CD14-positive monocyte (primary cell): ENCODE data around the gene SLC25A25. TPM values are rescaled to one million over a fixed set of nuclear protein-coding genes. Genes with fewer than 3 reads are reported as not detected.

ENCODE experiments used
- DNase-seq, 3 donors: peaks; one replicate each; pipeline ENCODE4 v3.0.0-alpha.2; 2011 to 2022
- H2AFZ ChIP-seq: 2 replicates; pipeline ENCODE4 v1.6.0; 2012; ENCODE audit warnings: mild to moderate bottlenecking, low read depth, low read length, inconsistent platforms; ENCODE audit not compliant: insufficient read depth, poor library complexity, severe bottlenecking
- H3K27ac ChIP-seq, 2 donors: 1 replicate in 1 of 2; 2 replicates in 1 of 2; pipeline ENCODE4 v1.5.1; 2012 to 2013; ENCODE audit warnings: low read length in 2 of 2, control low read depth in 1 of 2, inconsistent platforms in 1 of 2, low read depth in 1 of 2, mild to moderate bottlenecking in 1 of 2
- H3K27me3 ChIP-seq, 2 donors: one replicate each; pipeline versions ENCODE4 v1.6.0 to v1.6.1; 2011 to 2013; ENCODE audit warnings: low read length in 2 of 2; ENCODE audit not compliant: control insufficient read depth in 2 of 2, insufficient read depth in 2 of 2
- H3K36me3 ChIP-seq, 2 donors: replicated peaks in 1 of 2; 1 replicate in 1 of 2; 2 replicates in 1 of 2; pipeline versions ENCODE4 v1.5.1 to v1.6.1; 2012 to 2013; ENCODE audit warnings: low read length in 2 of 2, control low read depth in 1 of 2, inconsistent platforms in 1 of 2, mild to moderate bottlenecking in 1 of 2; ENCODE audit not compliant: insufficient read depth in 2 of 2, control insufficient read depth in 1 of 2
- H3K4me1 ChIP-seq, 2 donors: 1 replicate in 1 of 2; 2 replicates in 1 of 2; pipeline versions ENCODE4 v1.5.1 to v1.6.1; 2012 to 2013; ENCODE audit warnings: low read length in 2 of 2, control low read depth in 1 of 2, inconsistent platforms in 1 of 2, mild to moderate bottlenecking in 1 of 2, moderate library complexity in 1 of 2; ENCODE audit not compliant: insufficient read depth in 2 of 2, control insufficient read depth in 1 of 2
- H3K4me2 ChIP-seq: replicated peaks from 2 replicates; pipeline ENCODE3; 2012; ENCODE audit warnings: low read length, moderate library complexity, mild to moderate bottlenecking; ENCODE audit not compliant: poor library complexity, severe bottlenecking; ENCODE audit errors: extremely low read depth
- H3K4me3 ChIP-seq, 3 experiments: fragments of 200-600 bp in 1 of 3; sonication (generic) in 1 of 3; replicated peaks in 1 of 3; 1 replicate in 2 of 3; 2 replicates in 1 of 3; pipeline ENCODE4 v1.5.1; 2011 to 2013; ENCODE audit warnings: low read length in 3 of 3, mild to moderate bottlenecking in 3 of 3, control low read depth in 2 of 3, low read depth in 2 of 3, inconsistent platforms in 1 of 3, moderate library complexity in 1 of 3
- H3K79me2 ChIP-seq: 2 replicates; pipeline ENCODE4 v1.6.0; 2012; ENCODE audit warnings: mild to moderate bottlenecking, control low read depth, inconsistent platforms, low read length, moderate library complexity; ENCODE audit not compliant: insufficient read depth
- H3K9ac ChIP-seq: 2 replicates; pipeline ENCODE4 v1.6.0; 2017; ENCODE audit warnings: low read length, mild to moderate bottlenecking; ENCODE audit not compliant: insufficient read depth, poor library complexity, severe bottlenecking
- H3K9me3 ChIP-seq, 2 donors: replicated peaks in 1 of 2; 1 replicate in 1 of 2; 2 replicates in 1 of 2; pipeline versions ENCODE4 v1.5.1 to v1.6.1; 2012 to 2013; ENCODE audit warnings: low read length in 2 of 2, control low read depth in 1 of 2; ENCODE audit not compliant: control insufficient read depth in 1 of 2, insufficient read depth in 1 of 2
- H4K20me1 ChIP-seq: 2 replicates; pipeline ENCODE4 v1.6.0; 2012; ENCODE audit warnings: mild to moderate bottlenecking, low read length, control low read depth, moderate library complexity; ENCODE audit not compliant: insufficient read depth
- H3K27ac Mint-ChIP-seq, 7 donors: one replicate each; pipeline ENCODE4 v1.8.0; 2020; ENCODE audit warnings: mild to moderate bottlenecking in 7 of 7, mixed read lengths in 7 of 7, moderate library complexity in 6 of 7, inconsistent platforms in 2 of 7
- H3K27me3 Mint-ChIP-seq, 3 donors: one replicate each; pipeline ENCODE4 v1.8.0; 2021 to 2022; ENCODE audit warnings: low read depth in 3 of 3, mild to moderate bottlenecking in 3 of 3, mixed read lengths in 3 of 3, moderate library complexity in 3 of 3, inconsistent platforms in 1 of 3
- H3K36me3 Mint-ChIP-seq, 2 donors: one replicate each; pipeline ENCODE4 v1.8.0; 2020; ENCODE audit warnings: mixed read lengths in 2 of 2, inconsistent platforms in 1 of 2, mild to moderate bottlenecking in 1 of 2
- H3K4me1 Mint-ChIP-seq: one replicate; pipeline ENCODE4 v1.8.0; 2020; ENCODE audit warnings: mild to moderate bottlenecking, mixed read lengths
- H3K4me3 Mint-ChIP-seq, 2 donors: one replicate each; pipeline ENCODE4 v1.8.0; 2020; ENCODE audit warnings: mild to moderate bottlenecking in 2 of 2, mixed read lengths in 2 of 2, moderate library complexity in 1 of 2
- H3K9me3 Mint-ChIP-seq, 7 donors: one replicate each; pipeline ENCODE4 v1.8.0; 2020 to 2022; ENCODE audit warnings: mixed read lengths in 7 of 7, mild to moderate bottlenecking in 6 of 7, moderate library complexity in 6 of 7, inconsistent platforms in 2 of 7
- CTCF ChIP-seq: fragments of 200-600 bp; IDR thresholded peaks from one replicate; pipeline ENCODE4 v1.8.0; 2022; ENCODE audit warnings: antibody characterized with exemption, mild to moderate bottlenecking
- WGBS: methylation state at CpG from one replicate; pipeline ENCODE4 v1.1.5; 2013; ENCODE audit warnings: missing lambda C conversion rate; ENCODE audit not compliant: insufficient coverage; 5-methylcytosine and 5-hydroxymethylcytosine counted together
- intact Hi-C, 2 donors: fragments of 100-400 bp; cut with micrococcal nuclease; formaldehyde crosslinking; loops; one replicate each; pipeline versions ENCODE4 v1.15.0 to v1.15.1; 2023
- polyA plus RNA-seq, 3 donors: library from polyadenylated mRNA; depleted of rRNA in 1 of 3; unstranded in 2 of 3; stranded (reverse) in 1 of 3; fragments of 300-500 nt in 2 of 3; fragments of >200 nt in 1 of 3; fragmentation: Illumina TruSeq in 2 of 3; gene quantifications; 1 replicate in 2 of 3; 2 replicates in 1 of 3; pipeline ENCODE4 v1.2.3, GENCODE V29; 2012 to 2021

Gene SLC25A25
- polyA plus RNA-seq, 3 donors, result 5.1 to 43.3 (median 6.3) TPM

DNA sequence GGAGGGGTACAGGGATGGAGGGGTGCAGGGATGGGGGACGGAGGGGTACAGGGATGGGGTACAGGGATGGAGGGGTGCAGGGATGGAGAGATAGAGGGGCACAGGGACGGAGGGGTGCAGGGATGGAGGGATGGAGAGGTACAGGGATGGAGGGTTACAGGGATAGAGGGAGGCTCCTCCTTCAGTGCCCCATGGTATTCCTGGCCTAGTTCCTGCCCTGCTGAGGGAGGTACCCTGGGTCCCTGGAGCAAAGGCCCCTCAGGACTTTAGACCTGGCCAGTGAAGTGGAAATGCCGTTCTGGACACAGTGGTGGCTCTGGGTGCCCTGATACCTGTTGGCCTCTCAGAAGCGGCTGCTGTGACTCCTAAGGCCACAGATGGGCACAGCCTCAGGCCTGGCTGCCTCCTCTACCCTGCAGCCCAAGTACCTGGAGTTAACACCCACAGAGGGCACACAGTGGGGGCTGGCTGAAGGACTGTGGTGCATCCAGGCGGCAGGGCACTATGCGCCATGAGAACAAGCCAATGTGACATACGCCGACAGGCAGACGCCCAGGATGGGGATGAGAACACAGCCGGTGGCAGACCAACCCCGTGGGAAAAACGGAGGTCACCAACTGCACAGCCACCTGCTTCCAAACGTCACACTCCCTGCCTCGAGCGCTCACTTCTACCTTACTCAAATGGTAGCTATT is 51.1 kb downstream of the SLC25A25 start:
- no peaks in the 10 kb centered on the region for H3K79me2 ChIP-seq
- Mint-ChIP-seq H3K36me3 (peaks cover 35 to 53% of the 10 kb centered on the region in 2 donors), H3K4me1 (peaks cover 15% of the 10 kb centered on the region), H3K4me3 (no peak overlapping the region), H3K27ac (no peak overlapping the region), H3K9me3 (no peaks in the 10 kb centered on the region), H3K27me3 (peaks cover 2 to 6% (median 3%) of the 10 kb centered on the region in 3 donors)
- H3K27me3 ChIP-seq, result no peaks in the 10 kb centered on the region
- no peak overlapping the region for H3K4me3 ChIP-seq
- no peak overlapping the region for H2AFZ ChIP-seq
- peaks cover 37% of the 10 kb centered on the region in 2 donors for H3K36me3 ChIP-seq
- no peak for DNase-seq
- H3K9ac ChIP-seq, result no peak overlapping the region
- TF ChIP-seq CTCF, result no peak
- intact Hi-C loops, result loop anchor here in 1 of 2 donors (5.0 kb wide), 1 partner anchor 177 kb away; no protein-coding TSS in a partner anchor
- no peaks in the 10 kb centered on the region for H3K9me3 ChIP-seq
- H3K4me1 ChIP-seq, result peaks cover 8 to 17% of the 10 kb centered on the region in 2 donors
- 92% methylated on average over 9 of the region's 15 CpGs for WGBS
- H3K27ac ChIP-seq, result no peak overlapping the region
- H4K20me1 ChIP-seq, result no peaks in the 10 kb centered on the region
- no peak overlapping the region for H3K4me2 ChIP-seq

GRCh38 chr9:128120061-128120740 is 52.2 kb downstream of the SLC25A25 start:
- Mint-ChIP-seq H3K36me3 (peaks cover 35 to 56% of the 10 kb centered on the region in 2 donors), H3K4me1 (peaks cover 21% of the 10 kb centered on the region), H3K4me3 (no peak overlapping the region), H3K27me3 (peaks cover 2 to 6% (median 2%) of the 10 kb centered on the region in 3 donors), H3K27ac (no peak overlapping the region), H3K9me3 (no peaks in the 10 kb centered on the region)
- Histone ChIP-seq H3K9me3 (no peaks in the 10 kb centered on the region), H3K36me3 (peaks cover 34 to 44% of the 10 kb centered on the region in 2 donors), H3K4me3 (no peak overlapping the region), H3K27ac (no peak overlapping the region), H3K27me3 (no peaks in the 10 kb centered on the region), H4K20me1 (peaks cover 11% of the 10 kb centered on the region), H2AFZ (no peak overlapping the region), H3K9ac (no peak overlapping the region), H3K4me2 (no peak overlapping the region), H3K79me2 (no peaks in the 10 kb centered on the region), H3K4me1 (peaks cover 13 to 21% of the 10 kb centered on the region in 2 donors)
- 92% methylated on average over 15 of the region's 20 CpGs for WGBS
- intact Hi-C loops, result no loop called here
- no peak for TF ChIP-seq CTCF
- DNase-seq, result no peak
